Liver (tissue), 9 donors: ENCODE measurements around the gene TMEM63A. TPM values are rescaled to one million over a fixed set of nuclear protein-coding genes. Genes with fewer than 3 reads are reported as not detected.
A peak's percentile ranks its signal among the peaks of the same experiment; 100 is the strongest.

Source experiments
- DNase-seq: peaks from one replicate; pipeline ENCODE4 v3.0.0-alpha.2; 2017; ENCODE audit warnings: low spot score
- H3K27ac ChIP-seq, 2 donors: one replicate each; pipeline ENCODE4 v1.7.0; 2013; ENCODE audit warnings: inconsistent platforms in 2 of 2, low read length in 2 of 2, control low read depth in 1 of 2, low read depth in 1 of 2, mild to moderate bottlenecking in 1 of 2
- H3K27me3 ChIP-seq, 4 donors: one replicate each; pipeline versions ENCODE4 v1.6.1 to v1.7.0; 2013; ENCODE audit warnings: low read length in 3 of 4, inconsistent platforms in 1 of 4, mild to moderate bottlenecking in 1 of 4, moderate library complexity in 1 of 4; ENCODE audit not compliant: control insufficient read depth in 4 of 4, insufficient read depth in 4 of 4
- H3K36me3 ChIP-seq, 4 donors: one replicate each; pipeline versions ENCODE4 v1.6.1 to v1.7.0; 2013; ENCODE audit warnings: low read length in 3 of 4, mild to moderate bottlenecking in 3 of 4, low read depth in 1 of 4, moderate library complexity in 1 of 4; ENCODE audit not compliant: control insufficient read depth in 4 of 4, insufficient read depth in 3 of 4
- H3K4me1 ChIP-seq, 4 donors: one replicate each; pipeline versions ENCODE4 v1.6.1 to v1.7.0; 2013; ENCODE audit warnings: low read length in 3 of 4, mild to moderate bottlenecking in 3 of 4, moderate library complexity in 1 of 4; ENCODE audit not compliant: control insufficient read depth in 4 of 4, insufficient read depth in 4 of 4
- H3K4me3 ChIP-seq, 3 donors: one replicate each; pipeline versions ENCODE4 v1.6.1 to v1.7.0; 2013; ENCODE audit warnings: low read length in 3 of 3, control low read depth in 1 of 3, low read depth in 1 of 3, mild to moderate bottlenecking in 1 of 3
- H3K9ac ChIP-seq, 2 donors: one replicate each; pipeline ENCODE4 v1.7.0; 2013; ENCODE audit warnings: low read length in 2 of 2, mild to moderate bottlenecking in 2 of 2, moderate library complexity in 2 of 2, control low read depth in 1 of 2, low read depth in 1 of 2
- H3K9me3 ChIP-seq, 4 donors: one replicate each; pipeline versions ENCODE4 v1.6.1 to v1.7.0; 2013; ENCODE audit warnings: low read length in 3 of 4; ENCODE audit not compliant: control insufficient read depth in 4 of 4
- ATF3 ChIP-seq: IDR thresholded peaks from 2 replicates; pipeline ENCODE4 v1.6.1; 2016; ENCODE audit warnings: antibody characterized with exemption
- CTCF ChIP-seq: fragments of 150-350 bp; IDR thresholded peaks from 2 replicates; pipeline ENCODE4 v1.5.1; 2017; ENCODE audit warnings: improper control_type of control experiment, low read depth, low read length; ENCODE audit not compliant: missing input control
- EGR1 ChIP-seq, 2 donors: IDR thresholded peaks; 2 replicates each; pipeline ENCODE4 v1.6.1; 2016 to 2018; ENCODE audit warnings: antibody characterized with exemption in 2 of 2, low read depth in 2 of 2
- FOXA1 ChIP-seq: IDR thresholded peaks from 2 replicates; pipeline ENCODE4 v1.6.1; 2016; ENCODE audit warnings: antibody characterized with exemption
- FOXA2 ChIP-seq: IDR thresholded peaks from 2 replicates; pipeline ENCODE4 v1.6.1; 2016; ENCODE audit warnings: antibody characterized with exemption
- GABPA ChIP-seq, 2 donors: IDR thresholded peaks in 1 of 2; conservative IDR thresholded peaks in 1 of 2; 2 replicates each; pipeline ENCODE4 v1.6.1; 2016; ENCODE audit warnings: antibody characterized with exemption in 2 of 2, mild to moderate bottlenecking in 1 of 2, moderate library complexity in 1 of 2
- HNF4A ChIP-seq, 2 donors: conservative IDR thresholded peaks; 2 replicates each; pipeline ENCODE4 v1.6.1; 2016; ENCODE audit warnings: antibody characterized with exemption in 2 of 2, mild to moderate bottlenecking in 2 of 2
- HNF4G ChIP-seq: IDR thresholded peaks from 2 replicates; pipeline ENCODE4 v1.6.1; 2016; ENCODE audit warnings: antibody characterized with exemption
- JUND ChIP-seq, 2 donors: IDR thresholded peaks; 2 replicates each; pipeline ENCODE4 v1.6.1; 2016; ENCODE audit warnings: antibody characterized with exemption in 2 of 2
- MAX ChIP-seq: IDR thresholded peaks from 2 replicates; pipeline ENCODE4 v1.6.1; 2016; ENCODE audit warnings: antibody characterized with exemption
- NR2F2 ChIP-seq: IDR thresholded peaks from 2 replicates; pipeline ENCODE4 v1.6.1; 2016; ENCODE audit warnings: antibody characterized with exemption
- RAD21 ChIP-seq, 2 donors: IDR thresholded peaks; 2 replicates each; pipeline ENCODE4 v1.6.1; 2016; ENCODE audit warnings: antibody characterized with exemption in 2 of 2, mild to moderate bottlenecking in 2 of 2
- REST ChIP-seq: IDR thresholded peaks from 2 replicates; pipeline ENCODE4 v1.6.1; 2016; ENCODE audit warnings: antibody characterized with exemption, mild to moderate bottlenecking
- RXRA ChIP-seq, 2 donors: IDR thresholded peaks; 2 replicates each; pipeline ENCODE4 v1.6.1; 2017 to 2018; ENCODE audit warnings: antibody characterized with exemption in 2 of 2, mild to moderate bottlenecking in 1 of 2
- SP1 ChIP-seq: IDR thresholded peaks from 2 replicates; pipeline ENCODE4 v1.6.1; 2018; ENCODE audit warnings: antibody characterized with exemption, mild to moderate bottlenecking
- TAF1 ChIP-seq: conservative IDR thresholded peaks from 2 replicates; pipeline ENCODE4 v1.6.1; 2016; ENCODE audit warnings: antibody characterized with exemption, mild to moderate bottlenecking
- YY1 ChIP-seq: IDR thresholded peaks from 2 replicates; pipeline ENCODE4 v1.6.1; 2016; ENCODE audit warnings: antibody characterized with exemption, mild to moderate bottlenecking
- ZBTB33 ChIP-seq: IDR thresholded peaks from 2 replicates; pipeline ENCODE4 v1.6.1; 2016; ENCODE audit warnings: antibody characterized with exemption
- WGBS: extraction: QIAGEN DNeasy Blood & Tissue Kit; methylation state at CpG from one replicate; pipeline ENCODE4 v1.1.7; 2013; 5-methylcytosine and 5-hydroxymethylcytosine counted together
- polyA plus RNA-seq, 2 donors: library from polyadenylated mRNA; stranded (reverse) in 1 of 2; unstranded in 1 of 2; fragments of 200-250 nt in 1 of 2; fragments of >200 nt in 1 of 2; fragmentation: Nextera tagmentation in 1 of 2; extraction: Ambion mirVana in 1 of 2; gene quantifications; one replicate each; pipeline versions ENCODE4 v1.2.1 to v1.2.3, GENCODE V29; 2013 to 2015
- total RNA-seq, 2 donors: library from RNA; depleted of rRNA; stranded (reverse); fragments of >200 nt; gene quantifications; one replicate each; pipeline ENCODE4 v1.2.3, GENCODE V29; 2014
- donor health status: healthy.
- donor health status: healthy.
- donor health status: healthy.
- donor health status: healthy.
- donor health status: healthy.

Gene TMEM63A
- total and polyA plus RNA-seq, 4 donors: 9.6 to 54.0 (median 11.6) TPM

- no peak for DNase-seq
- Histone ChIP-seq H3K9me3 (no peaks in the 10 kb centered on the region), H3K4me1 (peaks cover 37 to 91% (median 84%) of the 10 kb centered on the region in 4 donors), H3K9ac (peak overlapping the region in 1 of 2 donors; percentile 23), H3K27me3 (no peaks in the 10 kb centered on the region), H3K4me3 (no peak overlapping the region), H3K36me3 (peaks cover 0 to 4% (median 0%) of the 10 kb centered on the region in 4 donors), H3K27ac (peak overlapping the region; percentile 85 to 86)
- TF ChIP-seq YY1: peak; percentile 46
- TF ChIP-seq ZBTB33: peak; percentile 42
- peak; percentile 64 for TF ChIP-seq REST
- peak; percentile 18 to 45 for TF ChIP-seq JUND (IDR thresholded peaks at IDR 0.05)
- TF ChIP-seq FOXA2: peak; percentile 95
- TF ChIP-seq RXRA (IDR thresholded peaks at IDR 0.05): peak; percentile 82 to 85
- no peak for TF ChIP-seq TAF1
- no peak for TF ChIP-seq CTCF
- peak; percentile 77 for TF ChIP-seq SP1
- TF ChIP-seq EGR1 (IDR thresholded peaks at IDR 0.05; ENCODE audit: low read depth in 2 of 2): no peak
- peak; percentile 50 for TF ChIP-seq MAX
- TF ChIP-seq FOXA1: peak; percentile 97
- no peak for TF ChIP-seq HNF4G
- peak; percentile 75 to 79 for TF ChIP-seq HNF4A (conservative IDR thresholded peaks at IDR 0.05)
- TF ChIP-seq RAD21 (IDR thresholded peaks at IDR 0.05): peak; percentile 13 to 19
- no peak for TF ChIP-seq GABPA (IDR thresholded peaks at IDR 0.05 in 1 of 2, conservative IDR thresholded peaks at IDR 0.05 in 1 of 2)
- no peak for TF ChIP-seq ATF3
- no peak for TF ChIP-seq NR2F2
- WGBS: 67% methylated on average over 5 of the region's 5 CpGs
Measured at GRCh38 chr1:225820522-225821120, 61.6 kb downstream of the TMEM63A start.
